IPS DF 19.7 (cell line): ENCODE measurements around the gene ARFIP2.
A peak's percentile ranks its signal among the peaks of the same experiment; 100 is the strongest.

Experiments
- DNase-seq: peaks from one replicate; pipeline ENCODE4 v3.0.0-alpha.2; 2013; ENCODE audit warnings: low read depth, low spot score

The ARFIP2 gene

DNA sequence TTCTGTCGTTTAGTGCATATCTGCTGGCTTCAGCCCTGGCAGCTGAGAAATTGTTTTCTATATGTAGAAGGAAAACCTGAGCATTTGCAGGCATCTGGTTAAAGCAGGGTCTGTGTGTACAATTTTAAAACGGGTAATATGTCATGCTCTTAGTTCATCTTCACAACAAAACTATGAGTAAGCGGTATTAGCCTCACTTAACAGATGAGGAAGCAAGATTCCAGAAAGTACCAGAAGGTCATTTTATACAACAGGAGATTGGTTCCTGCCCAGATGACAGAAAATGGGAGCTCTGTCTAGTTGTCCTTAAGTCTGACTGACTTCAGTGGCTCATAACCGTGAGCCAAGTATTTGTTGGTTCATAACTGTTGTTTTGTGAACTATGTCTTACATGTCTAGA is 1.3 kb upstream of the ARFIP2 start:
- DNase-seq: no peak

DNA sequence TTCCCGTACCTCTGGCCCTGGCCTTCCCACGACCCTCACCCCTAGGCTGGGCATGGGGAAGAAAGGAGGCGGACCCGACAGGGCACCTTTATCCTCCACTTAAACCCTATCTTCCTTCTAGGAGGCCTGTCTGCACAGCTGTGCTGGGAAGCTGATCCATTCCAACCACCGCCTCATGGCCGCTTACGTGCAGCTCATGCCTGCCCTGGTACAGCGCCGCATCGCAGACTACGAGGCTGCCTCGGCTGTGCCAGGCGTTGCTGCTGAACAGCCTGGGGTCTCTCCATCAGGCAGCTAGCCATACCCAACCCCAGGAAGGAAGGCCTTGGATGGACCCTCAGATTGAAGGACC is 769 bp upstream of the ARFIP2 start:
- DNase-seq: no peak

DNA sequence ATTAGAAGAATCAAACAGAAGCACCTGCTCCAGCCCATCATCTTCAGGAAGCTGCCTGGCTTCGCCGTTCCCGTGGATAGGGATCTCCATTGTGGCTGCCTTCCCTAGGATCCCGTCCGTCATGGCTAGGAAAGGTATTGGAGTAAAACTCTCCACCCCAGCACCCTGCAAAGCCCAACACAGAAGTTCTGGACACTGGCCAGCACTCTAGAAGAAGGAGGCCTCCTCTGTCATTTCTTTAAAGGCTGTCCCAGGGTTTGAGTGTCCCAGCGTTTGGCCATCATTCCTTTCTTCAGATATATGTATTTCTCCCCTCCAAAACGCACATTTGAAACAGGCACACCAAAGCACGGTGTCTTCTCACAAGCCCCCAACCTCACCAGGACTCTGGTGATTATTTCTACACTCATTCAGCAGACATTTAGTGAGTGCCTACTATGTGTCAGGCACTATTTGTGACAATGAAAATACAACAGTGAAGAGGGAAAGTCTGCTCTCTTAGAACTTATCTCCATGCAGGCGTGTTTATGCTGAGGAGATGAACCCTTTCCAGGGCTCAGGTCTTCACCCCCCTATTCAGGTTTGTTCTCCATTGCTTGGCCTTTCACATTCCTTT is 724 bp downstream of the ARFIP2 start:
- no peak for DNase-seq

DNA sequence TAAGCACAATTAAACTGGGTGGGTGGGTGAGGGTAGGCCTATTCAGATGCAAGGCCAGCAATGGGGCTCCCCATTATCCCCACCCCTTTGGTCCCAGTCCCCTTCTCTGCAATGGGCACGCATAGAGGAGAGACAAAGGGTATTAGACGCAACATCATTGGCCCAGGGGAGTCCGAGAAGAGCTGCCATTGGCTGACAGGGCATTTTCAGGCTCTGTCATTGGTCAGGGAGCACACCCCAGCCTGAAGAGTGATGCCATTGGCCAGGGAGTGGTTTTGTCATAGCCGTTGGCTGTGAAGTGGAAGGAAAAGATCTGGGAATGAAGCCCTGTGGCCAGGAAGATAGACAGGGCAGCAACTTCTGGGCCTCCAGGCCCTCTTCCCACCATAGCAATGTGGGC is 4.6 kb downstream of the ARFIP2 start:
- no peak for DNase-seq

DNA sequence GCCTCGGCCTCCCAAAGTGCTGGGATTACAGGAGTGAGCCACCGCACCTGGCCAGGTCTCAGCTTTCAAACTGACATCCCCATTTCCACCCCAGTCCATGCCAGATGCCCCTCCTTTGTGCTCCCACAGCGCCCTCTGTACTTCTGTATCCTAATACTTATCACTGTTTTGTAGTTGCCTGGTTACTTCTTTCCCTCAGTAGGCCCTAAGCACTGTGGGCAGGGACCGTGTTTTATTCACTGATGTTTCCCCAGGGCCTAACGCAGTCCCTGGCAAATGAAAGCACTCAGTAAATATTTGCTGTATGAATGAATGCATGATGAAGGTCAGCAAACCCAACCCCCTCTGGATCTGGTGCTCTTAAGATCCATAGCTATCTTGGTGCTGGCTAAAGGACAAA is 5.2 kb downstream of the ARFIP2 start:
- DNase-seq: no peak

DNA sequence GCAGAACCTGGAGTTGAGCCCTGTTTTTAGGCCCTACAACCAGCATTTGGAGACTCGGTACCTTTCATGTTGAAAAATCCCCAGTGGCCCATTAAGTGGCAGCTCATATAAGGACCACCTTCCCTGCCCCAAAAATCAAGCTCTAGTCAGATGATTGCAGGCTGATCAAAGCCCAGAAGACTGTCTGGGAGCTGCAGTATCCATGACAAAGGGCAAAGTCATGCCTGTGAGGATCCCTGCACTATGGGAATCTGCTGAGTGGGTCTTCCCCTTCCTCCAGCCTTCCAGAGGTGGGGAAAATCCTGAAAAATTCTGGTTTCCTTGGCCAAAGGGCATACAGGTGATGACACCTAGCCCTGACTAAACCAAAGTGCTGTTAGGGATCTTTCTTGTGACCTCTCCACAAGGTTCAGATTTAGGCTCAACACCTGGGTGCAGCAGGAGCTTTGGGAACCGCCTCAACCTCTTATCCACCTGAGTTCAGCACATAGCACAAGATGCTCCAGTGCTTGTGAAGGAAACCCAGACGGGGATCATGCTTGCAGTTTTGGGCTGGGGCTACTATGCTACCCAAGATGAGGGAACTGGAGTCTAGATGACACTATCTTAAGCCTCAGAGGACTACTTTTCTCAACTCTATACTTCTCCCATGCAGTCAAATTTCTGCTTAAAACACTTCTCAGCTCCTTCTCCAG is 6.2 kb downstream of the ARFIP2 start:
- no peak for DNase-seq

DNA sequence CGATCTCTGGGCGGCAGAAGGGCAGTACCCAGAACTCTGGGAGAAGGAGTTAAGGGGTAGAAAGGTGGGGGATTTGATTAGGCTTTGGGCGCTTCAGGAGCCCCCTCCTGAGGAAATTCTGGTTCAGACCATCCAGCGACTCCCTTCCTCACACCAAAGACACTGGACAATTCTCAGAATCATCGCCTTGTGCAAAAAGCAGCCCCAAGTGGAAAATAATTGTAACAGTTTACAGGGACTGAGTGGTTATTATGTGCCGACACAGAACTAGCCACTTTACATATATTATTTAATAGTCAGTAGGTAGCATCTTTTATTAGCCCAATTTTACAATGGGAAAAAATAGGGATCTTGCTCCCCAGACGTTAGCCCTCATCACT is 6.7 kb downstream of the ARFIP2 start:
- DNase-seq: no peak

DNA sequence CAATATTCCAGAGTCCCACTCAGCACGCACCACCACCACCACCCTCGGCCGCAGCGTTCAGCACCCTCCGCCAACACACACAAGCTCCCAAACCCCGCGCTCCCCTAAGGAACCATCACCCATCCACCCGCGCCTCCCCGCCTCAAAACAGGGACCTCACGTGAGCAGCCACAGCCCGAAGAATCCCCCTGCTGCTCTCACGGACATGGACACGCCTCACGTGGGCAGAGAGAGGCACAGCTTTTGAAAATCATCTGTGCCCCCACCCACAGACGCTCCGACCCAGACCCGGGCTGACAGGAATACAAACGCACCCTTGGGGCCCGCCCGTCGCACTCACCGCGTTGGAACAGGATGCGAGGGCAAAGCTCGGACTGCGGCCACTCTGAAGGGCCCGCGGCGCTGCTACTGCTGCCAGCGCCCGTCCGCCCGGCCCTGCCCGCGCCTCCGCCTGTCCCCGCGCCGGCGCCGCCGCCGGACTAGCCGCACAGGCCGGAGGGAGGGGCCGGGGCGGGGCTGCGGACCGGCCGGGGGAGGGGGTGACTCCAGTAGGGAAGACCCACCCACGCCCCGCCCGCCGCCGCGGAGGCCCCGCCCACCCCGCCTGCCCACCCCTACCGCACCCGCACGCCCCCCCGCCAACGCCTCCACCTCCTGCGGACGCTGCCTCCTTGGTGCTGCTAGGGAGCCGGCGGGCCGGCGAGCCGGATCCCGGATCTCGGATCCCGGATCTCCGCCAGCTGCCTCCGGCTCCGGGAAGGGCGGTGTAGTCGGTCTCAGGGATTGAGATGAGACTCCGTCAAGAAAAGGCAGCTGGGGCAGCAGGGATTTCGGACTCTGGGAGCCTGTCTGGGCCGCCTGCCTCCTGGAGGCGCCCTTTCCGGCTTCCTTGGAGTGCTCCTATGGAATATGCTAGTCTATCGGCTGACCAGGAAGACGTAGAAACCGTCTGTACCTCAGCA is 7.4 kb downstream of the ARFIP2 start, which contains the start of gene TRIM3:
Gene TRIM3 (minus strand): TSS at position 491 of the 962 bp plus-strand sequence. CDS start 8,246 bp downstream, outside the sequence.
- DNase-seq: no peak

DNA sequence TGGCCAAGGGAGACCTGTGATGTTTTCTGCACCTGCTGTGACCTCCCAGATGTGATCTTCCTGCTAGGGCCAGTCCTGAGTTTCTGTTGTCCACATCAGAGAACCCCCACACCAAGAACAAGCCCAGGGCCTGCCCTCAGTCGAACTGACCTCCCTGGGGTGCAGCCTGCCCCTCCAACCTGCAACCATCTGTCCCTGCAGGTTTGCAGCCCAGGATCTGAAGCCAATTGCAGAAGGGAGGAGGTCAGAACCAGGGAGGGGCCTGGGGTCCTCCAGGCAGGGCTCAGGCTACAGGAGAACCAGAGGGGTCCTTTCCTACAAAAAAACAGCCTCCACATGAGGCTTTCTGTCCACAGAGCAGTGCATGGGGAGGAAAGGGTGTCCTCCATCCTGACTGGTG is 8.2 kb downstream of the ARFIP2 start:
- DNase-seq: no peak

DNA sequence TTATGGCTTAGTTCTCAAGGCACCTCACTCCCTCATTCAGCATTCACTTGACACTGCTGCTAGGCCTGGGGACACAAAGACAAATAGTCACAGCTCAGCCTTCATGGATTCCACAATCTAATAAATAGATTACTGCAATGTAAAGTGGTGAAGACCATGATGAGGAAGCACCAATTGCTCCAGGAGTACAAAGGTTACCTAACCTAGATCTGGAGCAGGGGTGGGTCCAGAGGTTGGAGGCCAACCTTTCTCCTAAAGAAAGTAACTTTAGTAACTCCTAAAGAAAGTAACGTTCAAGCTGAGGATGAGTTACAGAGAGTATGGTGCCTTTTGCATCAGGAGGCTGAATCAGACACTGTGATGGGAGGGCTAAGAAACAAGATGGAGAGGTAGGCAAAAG is 11.5 kb downstream of the ARFIP2 start:
- no peak for DNase-seq

DNA sequence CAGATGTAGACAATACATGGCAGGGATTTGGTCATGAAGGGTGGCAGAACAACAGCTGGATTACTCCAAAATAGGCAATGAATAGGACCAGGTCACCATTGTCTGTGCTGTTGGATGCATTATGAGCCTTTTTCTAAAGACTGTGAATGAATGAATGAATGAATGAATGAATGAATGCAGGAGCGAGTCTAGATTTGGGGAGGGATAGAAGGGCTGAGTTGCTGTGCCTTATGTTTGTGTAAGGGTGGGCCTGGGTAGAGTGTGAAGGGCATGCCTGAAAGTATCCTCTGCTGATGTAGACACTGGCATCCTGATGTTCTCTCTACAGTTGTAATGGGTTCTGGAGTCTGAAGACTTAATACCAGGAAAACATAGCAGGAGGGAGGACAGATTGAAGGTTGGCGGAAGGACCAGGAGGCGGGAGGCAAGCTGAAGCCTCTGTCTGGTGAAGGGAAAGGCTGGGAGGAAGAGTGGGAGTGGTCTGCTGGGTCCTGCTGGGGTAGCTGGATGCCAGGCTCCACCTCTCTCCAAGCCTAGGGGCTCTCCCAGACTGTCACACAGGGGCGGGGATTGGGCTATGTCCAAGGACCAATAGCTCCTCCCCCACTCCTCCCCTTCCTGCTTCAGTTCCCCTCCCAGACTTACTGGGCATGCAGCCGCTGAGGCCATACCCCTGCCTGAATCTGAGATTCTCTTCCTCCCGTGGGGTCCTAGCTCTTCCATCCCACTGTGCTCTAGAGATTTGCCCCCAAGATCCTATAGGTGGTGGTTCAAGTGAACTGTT is 12.2 kb downstream of the ARFIP2 start:
- peak; percentile 95 for DNase-seq

DNA sequence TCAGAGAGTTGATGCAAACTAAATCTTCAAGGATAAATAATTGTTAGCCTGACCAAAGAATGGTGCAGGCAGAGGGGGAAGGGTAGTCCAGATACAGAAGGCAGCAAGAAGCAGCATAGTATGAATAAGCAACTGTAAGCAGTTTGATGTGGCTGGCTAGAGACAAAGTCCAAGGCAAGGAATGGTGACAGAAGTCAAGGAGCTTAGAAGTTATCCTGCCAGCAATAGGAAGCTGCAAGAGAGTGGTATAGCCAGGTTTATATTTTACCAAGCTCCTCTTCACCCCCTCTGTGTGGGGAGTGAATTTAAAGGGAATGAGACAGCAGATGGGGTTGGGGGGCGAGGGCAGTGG is 22.1 kb downstream of the ARFIP2 start:
- no peak for DNase-seq

DNA sequence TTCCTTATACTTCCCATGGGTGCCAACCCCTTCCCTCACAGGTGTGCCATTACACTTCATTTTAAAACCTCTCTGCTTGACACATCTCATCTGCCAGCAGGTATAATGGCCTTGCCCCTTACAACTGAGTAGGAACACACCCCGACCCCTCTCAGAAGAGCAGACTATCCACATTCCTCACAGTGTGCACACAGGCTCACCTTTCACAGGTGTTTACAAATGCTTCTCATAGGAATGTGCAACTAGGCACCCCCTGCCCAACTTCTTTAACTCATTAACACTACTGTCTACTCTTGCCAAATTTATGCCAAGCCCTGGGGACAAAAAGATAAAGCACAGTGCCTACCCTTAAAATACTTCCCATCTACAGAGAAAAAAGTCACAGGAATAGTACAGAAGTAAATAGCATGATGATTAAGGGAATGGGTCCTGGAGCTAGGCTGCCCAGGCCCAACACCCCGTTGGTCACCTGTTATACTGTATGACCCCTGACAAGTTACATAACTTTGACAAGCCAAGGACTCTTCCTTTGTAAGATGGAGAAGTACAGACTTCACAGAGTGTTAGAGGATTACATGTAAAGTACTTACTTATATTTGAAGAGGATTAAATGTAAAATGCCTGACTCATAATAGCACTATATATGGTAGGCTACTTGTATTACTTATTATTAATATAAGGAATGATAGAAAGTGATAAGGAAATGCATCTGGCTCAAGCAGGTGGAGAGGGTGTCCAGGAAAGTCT is 22.6 kb downstream of the ARFIP2 start:
- DNase-seq: no peak

DNA sequence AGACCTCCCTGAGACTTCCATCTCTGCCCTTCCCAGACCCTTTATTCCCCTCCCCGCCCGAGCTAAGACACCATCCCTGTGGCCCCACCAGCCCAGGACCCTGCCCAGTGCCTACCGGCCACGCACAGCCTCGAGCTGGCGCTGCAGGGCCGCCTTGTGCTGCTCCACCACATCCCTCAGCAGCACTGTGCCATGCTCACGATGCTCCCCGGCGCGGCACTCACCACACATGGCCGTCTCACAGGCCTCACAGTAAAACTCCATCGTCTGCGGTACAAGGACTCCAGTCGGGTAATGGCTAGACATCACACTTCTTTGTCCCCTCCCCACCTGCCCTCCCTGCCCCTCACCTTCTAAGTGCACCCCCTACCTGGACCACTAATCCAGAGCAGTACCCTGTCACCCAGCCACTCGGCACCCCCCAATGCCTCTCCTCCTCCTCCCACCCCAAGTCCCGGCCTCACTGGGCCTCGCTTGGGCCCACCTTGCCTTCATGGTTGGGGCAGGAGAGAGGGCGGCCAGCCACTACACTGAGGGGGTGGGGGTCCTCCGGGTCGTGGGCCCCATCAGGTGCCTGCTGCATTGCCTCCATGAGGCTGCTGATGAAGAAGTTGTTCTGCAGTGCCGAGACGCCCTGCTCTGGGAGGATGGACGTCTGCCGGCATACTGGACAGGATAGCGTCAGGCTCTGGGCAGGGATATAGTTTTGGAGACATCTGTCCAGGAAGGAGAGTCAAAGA is 23.4 kb downstream of the ARFIP2 start:
- DNase-seq: no peak

DNA sequence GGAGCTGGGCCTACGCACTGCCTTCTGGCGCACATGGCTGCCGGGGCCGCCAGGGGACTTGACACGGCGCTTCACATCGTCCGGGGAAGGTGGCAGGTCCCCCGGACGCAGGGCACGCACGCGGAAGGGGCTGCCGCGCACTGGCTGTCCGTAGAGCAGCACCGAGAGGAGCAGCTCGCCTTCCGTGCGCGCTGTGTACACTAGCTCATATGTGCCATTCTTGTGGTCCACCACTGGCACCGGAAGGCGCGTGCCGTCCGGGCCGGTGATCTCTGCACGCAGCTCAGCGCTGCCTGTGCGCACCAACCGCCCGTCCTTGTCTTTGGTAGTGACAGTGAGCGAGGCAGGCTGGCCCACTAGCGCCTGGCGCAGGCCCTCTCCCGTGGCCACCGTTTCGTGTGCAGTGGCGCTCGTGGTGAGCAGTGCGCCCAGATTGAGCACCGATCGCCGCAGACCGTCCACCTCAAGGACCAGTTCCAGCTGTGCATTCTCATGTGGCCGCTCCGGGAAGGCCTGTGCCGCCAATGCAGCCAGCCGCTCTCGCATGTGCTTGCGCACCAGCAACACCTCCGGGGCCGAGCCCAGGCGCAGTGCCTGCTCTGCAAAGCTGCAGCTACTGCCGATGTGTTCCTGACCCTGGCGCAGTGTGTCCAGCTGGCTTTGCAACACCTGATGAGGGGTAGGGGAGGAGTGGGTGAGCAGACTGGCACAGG is 24.6 kb downstream of the ARFIP2 start:
- no peak for DNase-seq

DNA sequence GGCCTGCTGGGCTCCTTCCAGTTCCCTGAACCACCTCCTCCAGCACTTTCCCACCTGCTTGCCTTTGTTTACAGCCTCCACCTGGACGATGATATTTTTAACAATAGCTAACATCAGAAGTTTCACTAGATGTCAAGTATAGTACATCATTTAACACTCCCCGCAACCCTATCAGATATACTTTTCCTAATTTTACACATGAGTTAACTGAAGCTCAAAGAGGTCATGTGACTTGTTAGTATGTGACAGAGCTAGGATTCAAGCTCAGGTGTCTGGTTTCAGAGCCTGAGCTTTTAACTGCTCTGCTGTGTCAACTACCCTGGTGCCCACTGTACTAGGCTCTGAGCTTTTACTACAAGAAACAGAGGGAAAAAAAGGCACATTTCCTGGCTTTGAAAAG is 26.1 kb downstream of the ARFIP2 start:
- DNase-seq: no peak

DNA sequence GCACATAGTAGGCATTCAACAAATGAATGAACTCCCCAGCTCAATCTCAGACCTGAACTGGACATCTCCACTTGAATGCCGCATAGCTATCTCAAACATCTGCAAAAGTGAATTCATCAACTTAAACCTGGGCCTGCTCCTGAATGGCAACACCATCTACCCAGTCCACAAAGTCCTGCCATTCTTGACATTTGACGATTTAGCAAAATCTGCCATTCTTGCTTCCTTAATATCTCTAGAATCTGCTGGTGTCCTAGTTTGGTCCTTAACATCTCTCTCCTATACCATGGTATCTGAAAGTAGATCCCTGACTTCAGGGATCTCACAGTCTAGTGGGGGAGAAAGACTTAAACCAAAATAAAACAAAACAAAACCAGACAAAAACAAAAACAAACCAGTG is 28.0 kb downstream of the ARFIP2 start:
- DNase-seq: no peak

DNA sequence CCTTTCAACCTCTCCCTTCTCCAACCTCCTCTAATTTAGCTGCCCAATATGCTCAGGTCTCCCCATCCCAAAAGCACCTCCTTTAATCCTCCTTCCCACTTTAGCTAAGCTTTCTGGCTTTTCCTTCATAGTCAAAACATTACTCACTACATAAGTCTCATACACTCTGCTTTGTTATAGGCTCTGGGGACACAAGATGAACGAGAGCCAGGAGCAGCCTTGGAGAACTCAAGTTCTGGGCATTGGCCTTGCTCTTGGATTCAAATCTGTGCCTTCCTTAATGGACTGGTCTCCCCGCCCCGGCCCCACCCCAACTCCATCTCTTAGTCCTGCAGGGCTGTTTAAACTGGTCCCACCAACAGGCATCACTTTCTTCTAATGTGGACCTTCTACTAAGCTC is 28.9 kb downstream of the ARFIP2 start:
- no peak for DNase-seq

DNA sequence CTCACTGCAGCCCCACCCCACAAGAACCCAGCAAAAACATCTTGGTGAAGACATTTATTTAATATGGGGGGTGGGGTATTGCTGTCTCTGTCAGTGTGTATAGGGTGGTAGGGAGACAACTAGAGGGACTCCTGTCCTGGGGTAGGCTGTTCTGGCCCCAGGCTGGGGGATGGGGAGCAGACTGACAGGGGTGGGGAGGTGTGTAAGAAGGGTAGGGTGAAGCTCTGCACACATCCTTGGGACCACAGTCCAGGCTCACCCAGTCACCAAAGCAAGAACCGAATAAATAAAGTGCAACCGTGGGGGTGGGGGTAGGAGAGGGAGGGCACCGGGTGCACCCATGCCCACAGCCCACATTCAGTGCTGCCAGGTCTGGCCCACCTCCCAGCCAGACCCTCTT is 32.6 kb downstream of the ARFIP2 start:
- DNase-seq: no peak
